ENCODE data around the gene TGFBRAP1.

GRCh38 chr2:105362862-105363591 lies 33.5 kb upstream of the TGFBRAP1 start:
- TF ChIP-seq CTCF (IDR thresholded peaks at IDR 0.05; ENCODE audit: poor library complexity) (no peak), EZH2 (IDR thresholded peaks at IDR 0.05; ENCODE audit: borderline replicate concordance) (no peak), EZH2phosphoT487 (IDR thresholded peaks at IDR 0.05; ENCODE audit: low read depth, severe bottlenecking, unreplicated experiment) (no peak)

All from hepatocyte (in vitro differentiated cells).